ENCODE results near the gene SEC23A.

The SEC23A gene

DNA sequence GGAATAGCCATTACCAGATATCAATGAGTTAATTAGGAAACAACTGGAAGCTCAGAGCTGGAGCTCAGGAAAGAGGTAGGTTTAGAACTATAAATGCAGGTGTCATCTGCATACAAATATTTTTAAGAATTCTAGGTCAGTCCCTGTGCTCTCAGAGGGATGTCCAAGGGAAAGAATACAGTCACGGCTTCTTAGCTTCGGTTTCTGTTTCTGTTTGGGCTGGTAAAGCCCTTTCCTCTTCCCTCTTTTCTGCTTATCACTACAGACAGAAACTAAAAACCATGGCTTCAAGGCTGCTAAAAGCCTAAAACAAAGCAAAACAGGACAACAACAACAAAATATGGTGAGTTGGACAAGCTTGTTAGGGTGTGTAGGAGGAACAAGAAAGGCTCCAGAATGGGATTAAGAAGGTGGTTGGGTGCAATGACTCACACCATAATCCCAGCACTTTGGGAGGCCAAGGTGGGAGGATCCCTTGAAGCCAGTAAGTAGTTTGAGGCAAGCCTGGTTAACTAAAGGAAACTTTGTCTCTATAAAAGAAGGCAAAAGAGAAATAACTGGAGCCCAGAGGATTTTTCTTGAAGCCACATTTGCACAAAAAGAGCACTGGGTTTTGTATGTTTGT is 113.0 kb downstream of the SEC23A start:
- no peak for DNase-seq (ENCODE audit: low spot score)

DNA sequence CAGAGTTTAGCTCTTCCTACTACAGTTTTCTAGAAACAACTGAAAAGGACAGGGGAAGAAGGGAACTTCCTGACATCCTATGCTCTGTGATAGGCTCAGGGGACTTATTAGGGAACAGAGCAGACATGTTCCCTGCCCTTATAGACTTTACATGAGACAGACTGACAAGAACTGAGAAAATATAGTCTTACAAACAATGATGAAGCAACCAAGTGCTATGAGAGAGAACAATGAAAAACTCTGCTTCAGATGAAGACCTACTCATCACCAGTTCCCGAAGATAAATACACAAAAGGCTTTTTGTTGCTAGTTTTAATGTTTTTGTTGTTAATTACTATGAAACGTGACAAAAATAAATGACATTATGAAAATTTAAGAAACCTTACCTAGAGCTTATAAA is 115.3 kb downstream of the SEC23A start:
- no peak for DNase-seq (ENCODE audit: low spot score)

DNA sequence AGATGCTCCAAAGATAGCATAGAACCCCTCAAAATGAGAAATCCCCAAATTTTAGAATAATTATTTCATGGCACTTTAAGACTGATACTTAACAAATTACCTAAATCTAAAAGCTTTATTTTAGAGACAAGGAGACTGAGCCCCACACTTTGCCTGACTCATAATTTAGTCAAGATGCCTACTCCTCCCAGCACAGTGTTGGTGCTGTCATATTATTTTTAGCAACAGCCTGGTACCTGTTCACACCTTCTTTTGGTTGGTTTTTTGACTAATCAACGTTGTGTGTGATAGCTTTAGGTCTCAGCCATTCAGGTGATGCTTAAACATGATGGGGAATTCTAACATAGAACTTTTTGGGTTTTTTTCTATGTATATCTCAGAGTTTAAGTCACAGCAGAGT is 120.2 kb downstream of the SEC23A start:
- no peak for DNase-seq (ENCODE audit: low spot score)

DNA sequence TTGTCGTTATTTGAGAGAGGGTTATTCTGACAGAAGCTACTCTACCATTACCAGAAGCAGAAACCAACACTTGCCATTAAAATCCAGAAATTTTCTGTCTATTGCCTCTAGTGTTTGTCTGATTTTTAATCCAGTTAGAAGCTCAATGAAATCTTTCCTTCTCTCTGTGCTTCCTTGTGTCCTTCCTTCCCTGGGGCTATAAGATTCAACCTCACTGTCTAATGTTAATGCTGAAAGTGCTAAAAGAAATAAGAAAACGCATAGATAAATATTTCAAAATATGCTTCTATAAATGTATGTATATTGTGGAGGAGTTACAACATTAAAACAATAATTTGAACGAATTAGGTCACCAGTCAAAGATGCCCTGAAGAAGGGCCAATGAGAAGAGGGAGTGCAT is 120.8 kb downstream of the SEC23A start:
- DNase-seq (ENCODE audit: low spot score): no peak
